Retina (tissue), 1 donor: ENCODE measurements around the gene TMA7B.
"Not testable (repeated sequence)": the region's sequence is repeated elsewhere in the genome, so short reads cannot be mapped to it uniquely, and the experiment has no call there.

Experiments
- DNase-seq: peaks from one replicate; pipeline ENCODE4 v3.0.0-alpha.2; 2016

TMA7B gene

DNA sequence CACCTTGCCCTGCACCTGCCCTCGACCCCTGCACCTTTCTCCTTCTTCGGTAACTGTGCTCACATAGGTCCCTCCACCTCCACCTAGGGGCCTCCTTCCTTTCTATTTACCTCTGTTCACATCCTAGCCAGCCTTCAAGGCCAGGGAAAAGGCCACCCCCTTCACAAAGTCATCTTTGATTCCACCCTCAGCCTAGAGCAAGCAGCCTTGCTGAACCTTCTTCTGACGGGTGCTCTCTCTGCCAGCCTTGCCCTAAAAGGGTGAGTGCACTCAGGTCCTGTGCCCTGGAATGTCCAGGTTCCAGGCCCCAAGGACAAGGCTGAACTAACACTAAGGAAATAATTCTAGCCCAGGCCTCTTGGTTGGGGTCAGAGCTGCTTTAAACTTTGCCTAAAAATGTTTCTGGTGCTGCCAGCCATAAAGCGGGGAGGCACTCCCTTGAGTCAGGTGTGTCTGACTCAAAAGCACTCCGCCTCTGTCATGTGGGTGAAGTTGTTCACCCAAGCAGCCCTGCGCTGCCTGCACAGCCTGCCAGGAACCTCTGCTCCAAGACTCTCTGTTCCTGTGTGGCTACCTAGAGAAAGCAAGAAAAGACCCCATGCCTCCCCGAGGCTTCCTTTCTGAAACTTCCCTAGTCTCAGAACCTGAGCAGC is 25.3 kb downstream of the TMA7B start:
- no peak for DNase-seq

DNA sequence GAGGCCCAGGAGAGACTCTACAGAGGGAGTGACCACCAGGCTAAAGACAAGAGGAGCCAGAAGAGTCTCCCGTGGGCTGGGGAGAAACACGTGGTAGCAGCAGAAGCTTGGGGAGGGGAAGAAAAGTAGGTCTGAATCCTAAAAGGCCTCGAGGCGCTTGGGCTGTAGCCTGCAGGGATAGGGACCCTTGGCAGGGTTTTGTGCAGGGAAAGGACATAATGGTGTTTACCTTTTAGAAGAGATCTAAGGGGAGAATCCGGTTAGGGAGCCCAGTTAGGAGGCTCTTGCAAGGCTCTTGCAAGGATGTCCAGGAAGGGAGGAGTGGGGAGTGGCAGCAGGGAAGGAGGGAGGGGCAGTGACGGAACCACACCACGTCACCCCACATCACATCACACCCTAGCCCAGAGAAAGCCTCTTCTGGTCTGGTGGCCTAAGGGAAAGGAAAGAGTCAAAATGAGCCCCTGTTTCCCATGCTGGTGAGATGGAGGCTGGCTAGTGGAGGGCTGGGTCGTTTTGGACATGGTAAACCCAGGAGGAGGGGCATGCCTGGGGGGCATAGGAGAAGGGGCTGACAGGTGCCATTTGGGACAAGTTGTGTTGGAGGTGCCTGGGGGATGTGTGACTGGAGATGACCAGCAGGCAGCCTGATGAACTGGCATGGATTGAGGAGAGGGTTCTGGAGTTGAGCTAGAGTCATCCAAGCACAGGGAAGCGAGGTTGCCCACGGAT is 28.4 kb downstream of the TMA7B start:
- DNase-seq: no peak

DNA sequence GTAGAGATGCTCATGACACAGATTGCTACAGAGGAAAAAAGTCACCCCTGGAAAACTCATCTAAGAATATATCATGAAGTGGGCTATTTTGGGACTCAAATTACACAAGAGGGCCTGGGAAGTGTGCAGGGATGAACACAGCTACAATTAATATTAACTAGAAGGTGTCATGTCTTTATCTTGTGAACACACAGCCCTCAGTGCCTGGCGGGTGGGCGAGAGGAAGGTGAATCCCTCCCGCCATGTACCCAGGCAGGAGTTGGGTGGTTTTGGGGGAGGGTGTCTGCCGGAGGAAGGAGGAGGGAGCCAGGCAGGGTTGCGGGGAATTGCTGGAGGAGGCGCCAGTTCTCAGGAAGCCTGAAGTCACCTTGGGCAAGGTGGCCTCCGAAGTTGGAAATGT is 29.4 kb downstream of the TMA7B start:
- DNase-seq: no peak

DNA sequence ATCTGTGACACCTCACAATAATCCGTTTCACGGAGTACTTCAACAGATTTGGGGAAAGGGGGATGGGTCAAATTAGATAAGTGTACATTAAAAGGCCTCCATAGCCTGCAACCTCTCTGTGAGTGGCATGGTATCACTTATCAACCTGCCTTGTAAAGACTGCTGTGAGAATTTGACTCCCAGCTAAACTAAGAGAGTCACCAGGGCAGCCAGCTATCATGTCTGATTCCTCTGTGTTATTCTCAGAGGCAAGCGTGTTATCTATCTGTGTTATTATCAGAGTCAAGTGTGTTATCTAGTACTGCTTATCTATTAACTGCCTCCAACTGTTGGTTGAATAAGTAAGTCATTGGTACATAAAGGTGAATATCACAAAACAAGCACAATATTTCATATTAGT is 30.5 kb downstream of the TMA7B start:
- DNase-seq: no peak

DNA sequence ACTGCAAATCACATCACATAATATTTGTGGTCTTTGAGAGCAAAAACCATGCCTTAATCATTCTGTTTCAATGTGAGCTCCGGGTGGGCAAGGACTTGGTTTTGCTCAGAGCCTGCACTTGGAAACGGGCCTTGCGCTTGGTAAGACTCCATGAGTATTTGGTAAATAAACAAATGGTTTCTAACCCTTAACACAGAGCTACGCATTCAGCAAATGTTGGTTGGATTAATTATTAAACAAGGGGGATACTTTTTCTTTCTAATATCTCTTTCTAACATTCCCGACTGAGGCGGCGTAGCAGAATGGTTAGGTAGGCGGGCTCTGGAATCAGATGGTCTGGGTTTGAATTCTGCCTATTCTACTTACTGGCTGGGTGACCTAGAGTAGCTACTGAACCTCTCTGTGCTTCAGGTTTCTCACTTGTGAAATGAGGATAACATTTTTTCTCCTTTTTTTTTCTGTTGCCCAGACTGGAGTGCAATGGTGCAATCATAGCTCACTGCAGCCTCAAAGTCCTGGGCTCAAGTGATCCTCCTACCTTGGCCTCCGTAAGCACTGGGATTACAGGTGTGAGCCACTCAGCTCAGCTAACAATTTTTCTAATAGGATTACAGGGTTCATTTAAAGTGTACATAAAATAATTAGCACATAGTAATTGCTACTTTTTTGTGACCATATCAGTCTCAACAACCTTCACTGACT is 31.1 kb downstream of the TMA7B start:
- no peak for DNase-seq

DNA sequence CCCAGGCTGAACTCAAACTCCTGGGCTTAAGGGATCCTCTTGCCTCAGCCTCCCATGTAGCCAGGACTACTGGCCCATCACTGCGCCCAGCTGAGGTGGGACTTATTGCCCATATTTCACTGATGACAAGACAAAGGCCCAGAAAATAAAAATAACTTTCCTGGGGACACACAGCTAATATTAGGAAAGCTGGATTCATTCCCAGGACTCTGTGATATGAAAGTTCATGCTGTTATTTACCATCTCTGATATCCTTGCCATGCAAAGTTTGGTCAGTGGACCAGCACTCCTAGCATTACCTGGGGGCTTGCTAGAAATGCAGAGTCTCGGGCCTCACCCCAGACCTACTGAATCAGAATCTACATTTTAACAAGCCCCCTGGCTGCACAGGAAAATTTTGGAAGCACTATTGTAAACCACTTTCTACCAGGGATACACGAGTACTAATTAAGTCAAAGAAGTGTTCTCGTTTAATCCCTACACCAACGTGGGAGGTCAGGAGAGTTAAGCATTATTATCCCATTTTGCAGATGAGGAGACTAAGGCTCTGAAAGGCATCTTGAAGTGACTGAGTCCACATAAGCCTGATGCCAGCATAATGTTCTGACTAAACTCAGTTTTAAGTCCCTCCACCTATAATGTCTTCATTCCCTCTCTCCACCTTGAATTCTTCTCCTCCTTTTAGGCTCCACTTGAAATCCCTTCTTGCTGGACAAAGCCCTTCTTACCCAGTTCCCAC is 32.1 kb downstream of the TMA7B start:
- no peak for DNase-seq

DNA sequence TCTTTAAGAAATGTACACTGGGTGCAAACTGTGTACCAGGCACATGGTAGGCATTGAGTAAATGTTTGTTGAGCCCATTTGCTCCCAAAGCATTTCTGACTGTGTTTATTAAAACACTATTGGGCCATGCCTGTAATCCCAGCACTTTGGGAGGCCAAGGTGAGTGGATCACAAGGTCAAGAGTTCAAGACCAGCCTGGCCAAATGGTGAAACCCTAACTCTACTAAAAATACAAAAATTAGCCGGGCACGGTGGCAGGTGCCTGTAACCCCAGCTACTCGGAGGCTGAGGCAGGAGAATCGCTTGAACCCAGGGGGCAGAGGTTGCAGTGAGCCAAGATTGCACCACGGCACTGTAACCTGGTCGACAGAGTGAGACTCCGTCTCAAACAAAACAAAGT is 32.7 kb downstream of the TMA7B start:
- not testable (repeated sequence) for DNase-seq

DNA sequence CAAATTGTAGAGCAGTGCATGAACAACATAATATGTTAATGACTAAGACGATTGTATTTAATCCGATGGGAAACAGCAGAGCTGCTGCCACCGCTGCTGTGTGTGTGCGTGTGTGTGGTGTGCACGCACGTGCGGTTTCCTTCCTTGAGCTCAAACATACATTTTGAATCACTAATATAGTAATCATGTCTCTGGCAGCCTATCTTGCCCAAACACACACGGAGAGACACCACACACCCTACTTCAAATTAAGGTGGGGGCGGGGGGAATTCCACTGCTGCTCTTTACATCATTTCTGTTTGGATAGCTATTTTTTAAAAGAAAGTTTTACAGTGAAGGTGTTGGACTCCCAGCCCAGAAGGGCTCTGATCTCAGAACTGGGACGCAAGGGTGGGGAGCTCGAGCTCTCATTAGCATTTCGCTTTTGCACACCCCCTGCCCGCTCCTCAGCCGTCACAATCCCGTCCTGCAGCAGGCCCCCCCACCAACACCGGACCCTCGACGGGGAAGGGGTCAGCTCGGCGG is 33.9 kb downstream of the TMA7B start:
- no peak for DNase-seq

DNA sequence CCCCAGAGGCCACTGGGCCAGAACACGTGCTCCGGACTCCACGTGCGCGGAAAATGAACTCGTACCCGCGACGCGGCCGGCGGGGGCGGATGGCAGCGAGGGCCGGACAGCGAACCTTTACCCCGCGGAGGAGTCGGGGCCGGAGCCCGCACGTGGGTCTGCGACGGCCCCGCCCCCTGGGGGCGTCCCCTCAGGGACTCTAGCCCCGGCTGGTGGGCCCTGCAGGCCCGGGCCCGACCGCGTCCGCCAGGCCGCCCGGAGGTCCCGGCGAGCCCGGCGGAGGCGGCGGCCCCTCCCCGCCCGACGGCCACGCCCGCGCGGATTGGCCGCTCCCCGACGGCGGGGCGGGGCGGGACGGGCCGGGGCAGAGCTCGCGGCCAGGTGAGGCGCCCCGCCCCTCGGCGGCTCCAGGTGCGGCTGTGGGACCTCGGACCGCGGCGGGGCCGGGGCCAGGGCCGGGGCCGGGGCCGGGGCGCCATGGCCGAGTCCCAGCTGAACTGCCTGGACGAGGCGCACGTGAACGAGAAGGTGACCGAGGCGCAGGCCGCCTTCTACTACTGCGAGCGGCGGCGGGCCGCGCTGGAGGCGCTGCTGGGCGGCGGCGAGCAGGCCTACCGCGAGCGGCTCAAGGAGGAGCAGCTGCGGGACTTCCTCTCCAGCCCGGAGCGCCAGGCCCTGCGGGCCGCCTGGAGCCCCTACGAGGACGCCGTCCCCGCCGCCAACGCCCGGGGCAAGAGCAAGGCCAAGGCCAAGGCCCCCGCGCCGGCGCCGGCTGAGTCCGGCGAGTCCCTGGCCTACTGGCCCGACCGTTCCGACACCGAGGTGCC is 34.6 kb downstream of the TMA7B start, which contains the start of gene FAM83F:
FAM83F (plus strand) TSS at position 389 of the 827 bp plus-strand sequence; CDS start at position 478, 89 bp downstream.
- DNase-seq: no peak

DNA sequence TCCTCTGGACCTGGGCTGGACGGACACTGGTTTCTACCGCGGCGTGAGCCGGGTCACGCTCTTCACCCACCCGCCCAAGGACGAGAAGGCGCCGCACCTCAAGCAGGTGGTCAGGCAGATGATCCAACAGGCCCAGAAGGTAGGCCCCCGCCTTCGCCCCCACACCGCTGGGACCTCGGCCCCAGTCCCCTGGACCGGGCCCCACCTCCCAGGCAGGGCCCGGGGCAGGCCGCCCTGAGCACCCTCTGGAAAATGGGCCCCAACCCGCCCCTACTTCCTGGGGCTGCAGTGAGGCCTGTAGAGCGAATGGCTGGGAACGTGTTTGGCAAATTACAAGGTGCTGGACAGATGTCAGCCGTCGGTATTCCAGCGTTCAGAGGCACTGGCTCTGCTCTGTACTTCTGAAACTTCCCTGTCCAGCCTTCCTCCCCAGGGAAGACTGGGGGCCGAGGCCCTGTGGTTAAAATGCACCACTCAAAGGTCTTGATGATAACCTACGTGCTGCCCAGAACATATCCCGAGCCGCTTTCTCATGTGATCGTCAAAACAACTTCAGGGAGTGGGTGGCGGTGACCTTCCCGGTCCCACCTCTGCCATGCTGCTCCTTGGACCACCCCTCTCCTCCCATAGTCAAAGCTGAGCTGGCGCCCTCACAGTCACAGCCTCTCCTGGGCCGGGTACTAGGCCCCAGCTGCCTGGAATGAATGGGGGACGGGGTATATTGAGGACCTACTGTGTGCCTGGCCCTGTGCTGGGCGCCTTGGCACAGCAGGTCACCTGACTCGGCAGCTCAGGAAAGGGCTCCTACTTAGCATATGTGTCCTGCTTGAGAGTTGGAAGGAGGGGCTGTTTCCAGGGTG is 35.4 kb downstream of the TMA7B start:
- DNase-seq: no peak

DNA sequence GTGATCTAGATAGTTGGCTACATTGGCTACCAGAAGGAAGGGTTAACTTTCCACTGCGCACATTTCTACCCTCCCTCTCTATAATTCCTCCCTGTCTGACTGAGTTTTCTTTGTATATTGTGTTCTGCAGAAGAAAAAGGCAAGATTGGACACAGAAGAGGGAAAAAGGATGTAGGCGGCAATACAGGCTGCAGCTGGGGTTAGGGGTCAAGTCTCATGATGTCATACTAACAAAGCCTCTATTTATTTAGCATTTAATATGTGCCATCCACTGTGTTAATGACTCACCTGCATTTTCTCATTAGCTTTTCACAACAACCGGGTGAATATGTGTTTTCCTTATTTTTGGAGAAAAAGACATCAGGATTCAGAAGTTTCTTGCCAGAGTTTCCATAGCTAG is 36.5 kb downstream of the TMA7B start:
- DNase-seq: no peak

DNA sequence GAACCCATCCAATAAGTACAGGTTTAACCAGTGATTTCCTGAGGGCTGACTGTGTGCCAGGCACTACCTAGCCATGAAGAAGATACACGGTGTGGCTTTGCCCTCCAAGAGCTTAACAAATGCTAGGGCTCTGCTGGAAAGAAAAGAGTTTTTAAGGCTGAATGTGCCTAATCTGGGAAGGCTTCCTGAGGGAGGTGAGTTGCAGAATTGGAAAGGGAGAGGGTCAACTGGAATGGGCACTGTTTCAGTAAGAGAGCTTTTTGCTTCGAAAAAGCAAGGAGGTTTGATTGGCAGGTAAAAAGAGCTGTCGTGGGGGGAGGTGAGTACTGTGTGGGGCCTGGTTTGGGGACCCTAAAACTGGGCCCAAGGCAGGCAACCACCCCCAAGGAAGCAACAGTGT is 37.2 kb downstream of the TMA7B start:
- no peak for DNase-seq

DNA sequence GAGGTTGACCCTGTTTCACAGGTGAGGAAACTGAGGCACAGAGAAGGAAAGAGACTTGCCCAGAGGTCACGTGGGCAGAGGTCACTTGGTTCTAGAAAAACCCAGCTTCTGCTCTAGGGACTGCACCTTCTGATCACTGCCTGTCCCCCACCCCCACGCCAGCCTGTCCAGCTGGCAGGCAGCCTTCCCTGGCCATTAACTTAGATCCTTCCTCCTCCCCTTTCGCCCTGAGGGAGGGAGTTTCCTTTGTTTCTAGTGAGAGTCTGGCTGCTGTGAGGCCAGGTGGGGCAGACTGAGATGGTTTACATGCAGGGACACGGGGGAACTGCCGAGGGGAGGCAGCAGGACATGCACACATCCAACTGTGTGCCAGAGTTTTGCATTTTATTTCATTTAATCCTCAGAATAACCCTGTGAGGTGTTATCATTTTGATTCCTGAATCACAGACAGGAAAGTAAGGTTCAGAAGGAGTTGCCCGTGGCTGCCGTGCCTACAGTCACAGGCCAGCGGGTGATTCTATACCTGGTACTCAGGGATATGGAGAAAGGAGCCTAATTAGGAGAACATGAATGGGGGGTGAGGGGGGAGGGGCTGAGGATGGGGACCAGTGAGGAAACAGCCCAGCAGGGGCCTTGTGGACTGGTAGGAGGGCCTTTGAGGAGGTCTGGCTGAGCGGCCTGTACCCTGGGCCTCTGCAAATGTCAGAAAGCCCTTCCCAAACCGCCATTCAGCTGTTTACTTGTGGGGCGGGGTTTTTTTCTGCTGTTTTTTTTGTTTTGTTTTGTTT is 37.9 kb downstream of the TMA7B start:
- DNase-seq: peak; percentile 66

DNA sequence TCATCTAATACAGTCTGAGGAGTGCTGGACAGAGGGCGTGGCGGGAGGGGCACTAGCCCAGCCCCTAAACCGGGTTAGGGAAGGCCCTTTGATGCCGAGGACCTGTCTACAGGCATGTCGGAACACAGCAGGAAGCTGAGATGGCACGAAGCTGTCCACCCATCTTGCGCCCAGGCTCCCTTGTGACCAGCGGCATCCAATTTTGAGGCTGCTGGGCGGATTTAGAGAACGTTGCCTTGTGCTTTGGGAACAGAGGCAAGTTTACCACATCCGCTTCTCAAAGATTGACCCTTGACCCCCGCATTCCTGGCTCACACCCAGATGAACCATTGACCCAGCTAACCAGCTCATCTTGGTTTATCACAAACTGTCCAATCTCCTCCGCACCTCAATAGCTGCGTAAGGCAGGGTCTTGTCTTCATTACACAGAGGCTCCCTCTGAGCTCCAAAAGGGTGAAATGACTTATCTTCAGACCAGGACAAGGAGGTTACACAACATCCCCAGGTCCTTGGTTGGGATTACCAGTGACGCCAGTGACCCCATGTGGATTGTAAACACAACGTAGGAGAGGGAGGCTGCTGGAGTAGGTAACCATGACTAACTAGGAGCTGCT is 39.1 kb downstream of the TMA7B start:
- DNase-seq: no peak

DNA sequence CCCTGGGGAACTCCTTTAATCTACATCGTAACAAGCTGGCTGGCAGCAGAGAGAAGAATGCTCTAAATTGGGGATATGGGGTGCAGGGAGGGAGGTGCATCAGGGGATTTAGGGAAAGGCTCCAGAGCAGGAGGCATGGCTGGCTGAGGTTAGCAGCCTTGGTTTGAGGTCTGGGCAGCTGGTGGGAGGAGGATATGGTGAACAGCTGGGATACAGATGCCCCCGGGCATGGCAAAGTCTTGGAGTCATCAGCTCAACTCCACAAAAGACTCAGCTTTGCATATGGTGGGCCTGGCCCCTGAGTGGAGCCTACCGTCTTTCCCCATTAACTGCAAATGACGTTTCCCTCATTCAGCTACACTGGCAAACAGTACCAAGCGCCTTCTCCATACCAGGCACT is 40.0 kb downstream of the TMA7B start:
- no peak for DNase-seq

DNA sequence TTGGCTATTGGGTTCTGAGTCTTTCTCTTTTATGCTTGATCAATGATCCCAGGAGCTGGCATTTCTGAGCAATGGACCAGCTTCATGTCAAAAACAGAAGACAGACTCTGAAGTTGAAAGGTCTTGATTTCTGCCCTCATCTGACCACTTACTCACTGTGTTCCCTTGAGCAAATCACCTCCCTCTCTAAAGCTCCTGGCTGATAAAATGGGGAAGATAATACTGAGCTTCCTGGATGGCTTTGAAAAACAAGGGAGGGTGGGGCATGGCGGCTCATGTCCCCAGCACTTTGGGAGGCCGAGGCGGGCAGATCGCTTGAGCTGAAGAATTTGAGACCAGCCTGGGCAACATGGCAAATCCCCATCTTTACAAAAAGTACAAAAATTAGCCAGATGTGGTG is 40.9 kb downstream of the TMA7B start:
- no peak for DNase-seq

DNA sequence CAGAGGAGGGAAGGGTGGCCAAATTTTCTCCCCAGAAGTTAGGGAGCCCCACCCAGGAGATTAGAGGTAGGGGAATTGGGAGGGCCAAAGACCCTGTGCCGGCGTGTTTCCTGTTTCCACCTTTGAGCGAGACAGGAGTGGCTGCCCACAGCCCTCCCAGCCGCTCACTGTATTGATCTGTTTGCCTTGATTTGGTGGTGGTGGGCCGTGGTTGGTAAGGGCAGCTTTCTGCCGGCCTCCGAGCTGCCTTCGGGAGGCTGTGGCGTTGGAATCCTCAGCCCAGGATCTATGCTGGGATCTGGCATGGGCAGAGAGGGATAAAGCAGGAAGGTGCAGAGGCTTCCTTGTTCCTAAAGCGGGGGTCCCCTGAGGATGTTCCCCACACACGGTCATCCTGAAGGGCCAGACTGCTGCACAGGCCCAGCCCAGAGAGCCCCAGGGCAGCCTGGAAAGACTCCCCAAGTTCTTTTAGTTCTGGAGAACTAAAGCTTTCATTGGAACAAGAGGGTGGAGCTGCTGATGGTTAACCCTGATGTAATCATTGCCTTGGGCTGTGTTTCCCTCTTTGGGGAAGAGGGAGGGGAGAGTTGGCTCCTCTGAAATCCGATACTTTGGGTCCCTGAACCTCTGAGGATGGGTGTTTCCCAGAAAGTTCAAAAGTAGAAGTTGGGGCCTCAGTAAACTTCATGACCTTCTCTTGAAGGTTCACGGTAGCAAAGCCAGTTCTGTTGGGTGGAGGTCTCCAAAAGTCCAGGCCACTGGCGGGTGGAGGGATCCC is 41.8 kb downstream of the TMA7B start:
- no peak for DNase-seq

DNA sequence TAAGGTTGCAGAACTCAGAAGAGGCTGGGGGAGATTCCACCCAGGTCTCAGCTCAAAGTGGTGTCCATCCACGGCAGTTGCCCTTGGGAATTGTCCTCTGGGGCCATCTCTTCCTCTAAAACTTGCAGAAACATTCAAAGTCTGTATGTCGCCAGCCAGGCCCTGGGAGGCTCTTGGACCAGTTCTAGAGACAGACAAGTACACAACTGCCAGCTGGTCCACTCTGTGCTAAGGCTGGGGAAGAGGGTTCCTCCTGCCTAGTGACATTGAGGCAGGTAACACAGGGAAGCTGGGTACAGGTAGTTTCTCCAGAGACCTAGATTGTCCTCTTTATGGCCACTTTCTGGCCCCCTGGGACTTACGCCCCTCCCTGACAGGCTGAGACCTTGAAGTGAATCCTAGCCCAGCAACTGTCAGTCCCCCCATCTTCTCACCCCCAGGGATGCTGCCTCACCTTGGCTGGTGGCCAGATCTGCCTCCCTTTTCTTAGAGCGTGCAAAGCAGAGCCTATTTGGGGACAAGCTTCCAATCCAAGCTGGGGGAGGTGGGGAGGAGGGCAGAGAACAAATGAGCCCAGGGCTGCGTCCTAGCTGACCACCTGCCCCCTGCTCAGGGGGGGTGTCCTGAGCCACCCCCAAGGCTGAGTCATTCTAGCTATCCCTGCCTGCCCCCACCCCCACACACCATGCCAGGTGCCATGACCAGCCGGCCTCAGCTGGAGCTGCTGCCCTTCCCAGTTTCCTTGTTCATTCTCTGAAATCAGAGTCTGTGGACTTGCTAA is 42.9 kb downstream of the TMA7B start:
- no peak for DNase-seq
